Stimulated activated CD8-positive, alpha-beta memory T cell treated with anti-CD3 and anti-CD28 coated beads, Interleukin-7, amount 100 ng/mL, for 4 hours (primary cell): ENCODE data around the gene OR51D1.

Source experiments
- DNase-seq, 2 donors: peaks; one replicate each; pipeline ENCODE4 v3.0.0-alpha.2; 2020; ENCODE audit warnings: low read depth in 2 of 2

OR51D1 gene

DNA sequence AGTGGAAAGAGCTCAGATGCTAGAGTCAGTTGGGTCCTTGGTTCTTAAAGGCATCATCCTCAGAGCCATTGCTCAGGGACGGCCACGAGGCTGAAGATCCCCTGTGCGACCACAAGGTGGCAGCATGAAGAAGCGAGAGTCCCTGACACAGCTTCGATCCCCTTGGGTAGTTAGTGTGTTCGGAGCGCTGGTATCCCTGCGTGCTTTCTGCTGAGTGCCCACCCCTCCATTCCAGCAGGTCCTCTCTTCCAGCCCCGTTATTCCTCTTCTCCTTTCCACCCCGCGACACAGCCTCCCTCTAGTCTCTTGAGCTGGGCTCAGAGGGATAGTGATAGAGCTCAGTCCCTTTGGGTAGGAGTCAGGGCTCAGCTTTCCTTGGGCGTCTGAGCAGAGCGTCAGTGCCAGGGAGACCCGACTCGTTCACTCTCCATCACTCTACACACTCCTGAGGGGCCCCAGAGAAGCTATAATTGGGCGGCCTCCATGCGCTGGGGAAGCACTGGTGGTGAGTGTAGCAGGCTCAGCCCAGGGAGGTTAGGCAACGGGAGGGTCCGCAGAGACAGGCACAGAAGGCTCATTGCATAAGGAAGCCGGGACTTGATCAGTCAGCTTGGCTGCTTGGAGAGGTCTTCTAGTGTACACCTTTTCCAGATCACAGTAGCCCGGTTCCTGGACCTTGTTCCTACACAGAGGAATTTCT lies at the start of gene OR51D1:
TSS of gene OR51D1 (plus strand) at position 516 of the 700 bp plus-strand sequence. CDS start 2,314 bp downstream, outside the sequence.
- peak; percentile 44 to 53 for DNase-seq

DNA sequence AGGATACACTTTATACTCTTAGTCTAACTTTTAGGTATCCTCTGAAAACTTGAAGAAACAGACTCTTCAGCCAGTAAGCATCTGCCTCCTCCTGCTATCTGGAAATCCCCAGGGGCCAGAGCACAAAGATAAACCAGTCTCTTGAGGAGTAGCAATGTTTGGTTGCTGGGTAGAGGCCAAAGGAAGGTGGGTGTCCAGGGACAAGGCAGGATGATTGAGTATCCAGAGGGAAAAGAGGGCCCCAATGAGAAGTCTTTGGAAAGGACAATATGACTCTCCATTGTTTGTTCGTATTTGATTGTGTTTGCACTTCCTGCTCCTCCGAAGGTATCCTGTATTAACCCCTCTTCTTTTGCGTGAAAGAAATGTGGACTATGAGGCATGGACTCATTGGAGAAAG lies 48.3 kb upstream of the OR51D1 start:
- DNase-seq: no peak

- DNase-seq: no peak
Measured at GRCh38 chr11:4593739-4594138, 43.5 kb upstream of the OR51D1 start, which contains the start of gene OR52I1. OR52I1 (plus strand) TSS chr11:4594039; CDS start chr11:4594039, 0 bp downstream.

- DNase-seq: no peak
Measured at GRCh38 chr11:4605057-4605456, 32.2 kb upstream of the OR51D1 start.

GRCh38 chr11:4606231-4607015 lies 30.9 kb upstream of the OR51D1 start:
- no peak for DNase-seq

- no peak for DNase-seq
Measured at GRCh38 chr11:4607096-4607495, 30.2 kb upstream of the OR51D1 start.

DNA sequence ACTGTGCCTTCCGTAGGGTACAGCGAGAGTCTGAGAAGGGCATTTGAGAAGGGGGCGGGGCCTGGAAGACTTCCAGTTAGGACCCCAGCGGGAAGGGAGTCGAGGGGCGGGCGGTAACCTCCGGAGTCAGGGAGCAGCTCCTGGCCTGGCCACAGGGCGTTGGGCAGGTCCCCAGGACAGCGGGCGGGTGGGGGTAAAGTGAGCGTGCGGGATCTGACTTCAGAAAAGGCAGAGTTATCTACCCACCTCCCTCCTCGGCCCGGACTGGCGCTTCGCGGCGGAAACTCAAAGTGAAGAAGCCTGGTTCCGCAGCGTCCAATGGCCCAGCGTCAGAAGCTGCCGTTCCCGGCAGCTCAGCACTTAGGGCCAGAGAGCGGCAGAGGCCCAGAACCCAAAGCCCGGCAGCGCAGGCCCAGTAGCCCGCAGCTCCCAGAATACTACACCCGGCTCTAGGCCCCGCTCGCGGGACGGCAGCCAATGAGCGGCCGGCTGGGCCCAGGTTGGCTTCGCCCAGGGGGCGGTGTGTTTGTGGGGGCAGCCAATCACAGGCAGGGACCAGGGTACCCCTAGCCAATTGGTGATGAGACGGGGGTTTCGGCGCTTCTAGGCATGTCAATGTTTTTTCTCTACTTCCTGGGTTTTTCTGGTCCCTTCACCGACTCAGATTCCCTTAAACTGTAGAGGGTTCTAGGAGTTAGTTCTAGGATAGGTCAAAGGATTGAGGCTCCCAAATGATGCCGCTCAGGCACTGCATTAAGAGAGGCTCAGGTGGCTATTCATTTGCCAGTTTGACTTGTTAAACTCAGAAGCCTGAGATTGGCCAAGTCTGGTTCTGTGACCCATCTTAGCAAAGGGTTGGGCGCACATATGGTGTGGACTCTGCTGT lies 29.3 kb upstream of the OR51D1 start, which contains the start of gene TRIM68:
TSS of gene TRIM68 (minus strand) at position 451 of the 886 bp plus-strand sequence. CDS start 2,727 bp downstream, outside the sequence.
- DNase-seq: peak; percentile 88 to 91

DNA sequence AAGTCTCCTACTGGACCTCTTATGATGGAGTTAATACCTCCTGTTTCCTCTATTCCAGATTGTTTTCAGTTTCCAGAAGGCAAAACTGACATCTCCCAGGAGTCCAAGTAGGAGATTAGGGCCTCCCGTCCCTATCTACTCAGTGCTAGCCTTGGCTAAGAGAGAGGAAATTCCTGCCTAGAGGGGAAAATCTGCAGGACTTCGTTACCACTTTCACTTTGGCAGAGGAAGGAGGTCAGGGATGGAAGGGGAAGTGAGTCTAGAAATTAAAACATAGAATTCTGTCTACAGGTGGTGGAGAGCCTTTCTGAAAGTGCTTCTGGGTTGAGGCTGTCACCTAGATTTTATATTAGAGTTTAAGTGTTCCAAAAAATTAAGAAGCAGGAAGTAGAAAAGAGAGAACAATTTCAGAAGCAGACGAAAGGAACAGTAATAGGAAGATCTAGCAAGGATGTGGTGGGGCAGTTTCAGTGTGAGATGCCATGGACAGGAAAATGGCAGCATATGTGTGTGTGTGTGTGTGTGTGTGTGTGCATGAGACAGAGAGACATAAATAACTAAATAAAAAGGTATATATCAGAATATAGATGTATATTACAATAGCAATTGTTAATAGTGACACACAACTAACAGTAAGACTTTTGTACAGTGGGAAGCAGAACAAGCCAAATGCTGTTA lies 26.9 kb upstream of the OR51D1 start:
- DNase-seq: no peak

DNA sequence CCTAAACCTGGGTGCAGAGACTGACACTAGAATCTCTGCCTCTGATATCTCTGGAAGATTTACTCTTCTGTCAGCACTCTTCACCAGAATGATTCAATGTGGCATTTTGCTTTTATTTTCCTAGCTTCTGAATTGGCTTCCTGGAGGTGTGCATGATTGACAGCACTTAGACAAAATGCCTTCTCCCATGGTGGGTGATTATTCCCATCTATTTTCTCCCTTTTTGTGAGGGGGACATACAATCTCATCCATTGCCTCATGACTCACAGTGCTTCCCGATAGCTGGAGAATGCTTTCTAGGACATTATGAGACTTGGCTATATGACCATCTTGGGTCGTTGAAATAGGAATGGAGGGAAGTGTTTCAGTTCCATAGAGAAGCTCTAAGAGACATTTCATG lies 25.3 kb upstream of the OR51D1 start:
- DNase-seq: no peak

- no peak for DNase-seq
Measured at GRCh38 chr11:4615856-4616444, 21.3 kb upstream of the OR51D1 start.

GRCh38 chr11:4619514-4619913 lies 17.8 kb upstream of the OR51D1 start:
- no peak for DNase-seq

GRCh38 chr11:4626207-4627099 lies 10.8 kb upstream of the OR51D1 start:
- no peak for DNase-seq

- DNase-seq: no peak
Measured at GRCh38 chr11:4636136-4636535, 1.1 kb upstream of the OR51D1 start.

DNA sequence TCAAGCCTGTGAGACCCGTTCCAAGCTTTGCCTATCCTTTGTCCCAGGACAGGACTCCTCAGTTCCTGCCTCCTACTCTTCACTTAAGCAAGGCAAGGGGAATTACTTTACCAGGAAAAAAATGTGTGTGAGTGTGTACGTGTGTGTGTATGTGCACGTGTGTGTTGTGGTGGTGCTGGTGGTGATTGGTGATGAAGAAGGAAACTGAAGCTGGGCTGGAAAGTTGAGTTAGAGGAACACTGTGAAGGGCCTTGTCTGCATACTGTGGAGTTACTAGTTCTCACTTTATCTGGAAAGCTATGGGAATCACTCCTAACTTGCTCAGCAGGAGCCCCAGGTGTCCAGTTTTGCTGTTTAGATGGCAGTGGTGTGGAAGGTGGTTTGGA lies 378 bp downstream of the OR51D1 start:
- DNase-seq: no peak

GRCh38 chr11:4639931-4640330 lies 2.7 kb downstream of the OR51D1 start:
- no peak for DNase-seq

GRCh38 chr11:4641501-4641900 lies 4.2 kb downstream of the OR51D1 start:
- DNase-seq: no peak

GRCh38 chr11:4642043-4642442 lies 4.8 kb downstream of the OR51D1 start:
- no peak for DNase-seq

GRCh38 chr11:4643076-4643475 lies 5.8 kb downstream of the OR51D1 start:
- no peak for DNase-seq

DNA sequence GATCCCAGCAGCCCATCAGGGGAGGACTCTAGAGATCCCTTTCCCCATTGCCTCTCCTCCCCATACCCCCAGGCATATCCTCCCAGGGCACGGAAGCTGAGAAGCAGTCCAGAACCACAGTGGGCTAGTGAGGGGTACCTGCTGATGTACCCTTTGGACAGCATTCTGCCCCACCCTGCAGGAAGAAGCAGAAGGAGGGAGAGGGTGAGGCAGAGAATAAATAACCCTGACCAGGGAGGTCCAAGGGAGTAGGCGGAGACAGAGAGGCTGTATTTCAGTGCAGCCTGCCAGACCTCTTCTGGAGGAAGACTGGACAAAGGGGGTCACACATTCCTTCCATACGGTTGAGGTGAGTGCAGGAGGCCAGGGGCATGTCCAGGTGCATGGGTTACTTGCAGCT lies 6.4 kb downstream of the OR51D1 start, which contains the start of gene OR51E1:
TSS of gene OR51E1 (plus strand) at position 301 of the 400 bp plus-strand sequence. CDS start 8,545 bp downstream, outside the sequence.
- DNase-seq: no peak

GRCh38 chr11:4644233-4644632 lies 7.0 kb downstream of the OR51D1 start:
- DNase-seq: no peak
